HG02678 (cell line): Measurements from ENCODE around the gene TCP11.

Source experiments
- ATAC-seq: cut with Tn5 transposase; IDR thresholded peaks from one replicate; pipeline ENCODE4 v1.9.1; 2021; ENCODE audit warnings: mild to moderate bottlenecking, moderate library complexity; ENCODE audit not compliant: unreplicated experiment

The TCP11 gene

GRCh38 chr6:35068644-35069043, 72.5 kb downstream of the TCP11 start:
- ATAC-seq: no peak

- ATAC-seq: no peak
Observed at GRCh38 chr6:35068206-35068605, 72.9 kb downstream of the TCP11 start.
